GM12864 (cell line): ENCODE results near the gene KCNN3.

ENCODE experiments used
- DNase-seq: peaks from one replicate; pipeline ENCODE4 v3.0.0-alpha.2; 2011; ENCODE audit warnings: low read depth
- H3K4me3 ChIP-seq: 2 replicates; pipeline ENCODE4 v1.5.1; 2011; ENCODE audit warnings: mild to moderate bottlenecking, low read depth, low read length, control low read depth
- CTCF ChIP-seq: IDR thresholded peaks from 2 replicates; pipeline ENCODE4 v1.5.1; 2011; ENCODE audit warnings: low read depth, mild to moderate bottlenecking, moderate library complexity, low read length, control low read depth, inconsistent platforms; ENCODE audit errors: missing control alignments

The KCNN3 gene

GRCh38 chr1:154812877-154813276, 57.2 kb downstream of the KCNN3 start:
- no peak overlapping the region for H3K4me3 ChIP-seq
- no peak for DNase-seq
- TF ChIP-seq CTCF: no peak

- no peak for DNase-seq
- TF ChIP-seq CTCF: no peak
- H3K4me3 ChIP-seq: no peak overlapping the region
Measured at GRCh38 chr1:154810571-154810970, 59.5 kb downstream of the KCNN3 start.

- no peak for TF ChIP-seq CTCF
- no peak overlapping the region for H3K4me3 ChIP-seq
- DNase-seq: no peak
Measured at GRCh38 chr1:154809436-154810413, 60.4 kb downstream of the KCNN3 start.

GRCh38 chr1:154808909-154809262, 61.2 kb downstream of the KCNN3 start:
- no peak for TF ChIP-seq CTCF
- no peak for DNase-seq
- H3K4me3 ChIP-seq: no peak overlapping the region

GRCh38 chr1:154808261-154808908, 61.7 kb downstream of the KCNN3 start:
- TF ChIP-seq CTCF: no peak
- DNase-seq: no peak
- H3K4me3 ChIP-seq: no peak overlapping the region

GRCh38 chr1:154807048-154807591, 63.0 kb downstream of the KCNN3 start:
- H3K4me3 ChIP-seq: no peak overlapping the region
- TF ChIP-seq CTCF: peak; percentile 43
- peak; percentile 66 for DNase-seq
